Uterus (tissue), 4 donors: ENCODE measurements around the gene STKLD1. TPM values are rescaled to one million over a fixed set of nuclear protein-coding genes. Genes with fewer than 3 reads are reported as not detected.

ENCODE experiments used
- DNase-seq, 2 donors: peaks; one replicate each; pipeline ENCODE4 v3.0.0-alpha.2; 2019 to 2020
- H3K27ac ChIP-seq, 2 donors: fragments of 200-600 bp; sonication (generic); 1 replicate in 1 of 2; 2 replicates in 1 of 2; pipeline ENCODE4 v1.5.1; 2016 to 2018
- H3K27me3 ChIP-seq, 2 donors: fragments of 200-600 bp; sonication (generic); one replicate each; pipeline ENCODE4 v1.5.1; 2018 to 2019; ENCODE audit warnings: control low read depth in 1 of 2
- H3K36me3 ChIP-seq, 2 donors: fragments of 200-600 bp; sonication (generic); one replicate each; pipeline ENCODE4 v1.5.1; 2019; ENCODE audit warnings: control low read depth in 1 of 2
- H3K4me1 ChIP-seq, 2 donors: fragments of 200-600 bp; sonication (generic); one replicate each; pipeline ENCODE4 v1.5.1; 2018 to 2019; ENCODE audit warnings: control low read depth in 1 of 2
- H3K4me3 ChIP-seq, 2 donors: fragments of 200-600 bp; sonication (generic); 1 replicate in 1 of 2; 2 replicates in 1 of 2; pipeline ENCODE4 v1.5.1; 2018 to 2019; ENCODE audit warnings: mild to moderate bottlenecking in 1 of 2
- H3K9me3 ChIP-seq, 2 donors: fragments of 200-600 bp; sonication (generic); one replicate each; pipeline ENCODE4 v1.5.1; 2019; ENCODE audit warnings: control low read depth in 1 of 2
- POLR2A ChIP-seq, 2 donors: fragments of 450-650 bp; IDR thresholded peaks; one replicate each; pipeline ENCODE4 v1.6.1; 2016; ENCODE audit warnings: antibody characterized with exemption in 2 of 2, mild to moderate bottlenecking in 1 of 2, moderate library complexity in 1 of 2
- intact Hi-C: fragments of 100-400 bp; cut with DNase I; formaldehyde crosslinking; loops from one replicate; pipeline ENCODE4 v1.15.1; 2023; ENCODE audit warnings: low total_unique reads
- total RNA-seq, 4 donors: library from RNA; depleted of rRNA in 3 of 4; stranded (reverse); fragments of >200 nt in 3 of 4; gene quantifications; one replicate each; pipeline versions ENCODE4 v1.1.0 to v1.2.4, GENCODE V29; 2014 to 2023
- TF ChIP-seq, protein P1 (sequence below), 4 experiments: fragments of 200-600 bp in 2 of 4; fragments of 450-650 bp in 2 of 4; sonication (generic) in 2 of 4; IDR thresholded peaks; one replicate each; pipeline ENCODE4 v1.5.1; 2016 to 2019; ENCODE audit warnings: antibody characterized with exemption in 4 of 4, mild to moderate bottlenecking in 2 of 4, moderate library complexity in 1 of 4
- donor health status: DM: yes; HTN: yes; CAD: no.

The STKLD1 gene
- total RNA-seq, 4 donors from 2014 or later = 0.88 to 1.7 (median 1.5) TPM; not detected in 1

DNA sequence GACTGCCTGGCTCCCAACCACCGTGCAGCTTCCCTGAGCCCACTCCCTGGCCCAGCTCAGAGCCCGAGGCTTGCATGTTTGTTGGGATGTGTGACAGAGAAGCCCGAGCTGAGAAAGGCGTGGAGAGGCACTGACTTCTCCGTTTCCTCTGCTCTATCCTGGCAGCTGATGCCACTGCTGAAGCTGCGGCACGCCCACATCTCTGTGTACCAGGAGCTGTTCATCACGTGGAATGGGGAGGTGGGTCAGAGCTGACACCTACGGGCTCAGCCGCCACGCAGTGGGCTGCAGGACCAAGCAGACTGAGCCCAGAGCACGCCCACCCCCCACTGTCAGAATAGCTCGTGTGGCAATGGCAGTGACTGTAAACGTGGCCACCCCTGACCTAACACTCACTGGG lies 9.3 kb downstream of the STKLD1 start:
- no peak for TF ChIP-seq POLR2A (IDR thresholded peaks at IDR 0.05)
- TF ChIP-seq, protein P1, sequence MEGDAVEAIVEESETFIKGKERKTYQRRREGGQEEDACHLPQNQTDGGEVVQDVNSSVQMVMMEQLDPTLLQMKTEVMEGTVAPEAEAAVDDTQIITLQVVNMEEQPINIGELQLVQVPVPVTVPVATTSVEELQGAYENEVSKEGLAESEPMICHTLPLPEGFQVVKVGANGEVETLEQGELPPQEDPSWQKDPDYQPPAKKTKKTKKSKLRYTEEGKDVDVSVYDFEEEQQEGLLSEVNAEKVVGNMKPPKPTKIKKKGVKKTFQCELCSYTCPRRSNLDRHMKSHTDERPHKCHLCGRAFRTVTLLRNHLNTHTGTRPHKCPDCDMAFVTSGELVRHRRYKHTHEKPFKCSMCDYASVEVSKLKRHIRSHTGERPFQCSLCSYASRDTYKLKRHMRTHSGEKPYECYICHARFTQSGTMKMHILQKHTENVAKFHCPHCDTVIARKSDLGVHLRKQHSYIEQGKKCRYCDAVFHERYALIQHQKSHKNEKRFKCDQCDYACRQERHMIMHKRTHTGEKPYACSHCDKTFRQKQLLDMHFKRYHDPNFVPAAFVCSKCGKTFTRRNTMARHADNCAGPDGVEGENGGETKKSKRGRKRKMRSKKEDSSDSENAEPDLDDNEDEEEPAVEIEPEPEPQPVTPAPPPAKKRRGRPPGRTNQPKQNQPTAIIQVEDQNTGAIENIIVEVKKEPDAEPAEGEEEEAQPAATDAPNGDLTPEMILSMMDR (IDR thresholded peaks at IDR 0.05) = no peak
- H3K4me1 ChIP-seq = no peaks in the 10 kb centered on the region
- no peaks in the 10 kb centered on the region for H3K27me3 ChIP-seq
- H3K27ac ChIP-seq = no peak overlapping the region
- H3K4me3 ChIP-seq = no peak overlapping the region
- intact Hi-C loops = no loop called here
- H3K9me3 ChIP-seq = no peaks in the 10 kb centered on the region
- H3K36me3 ChIP-seq = no peaks in the 10 kb centered on the region
- no peak for DNase-seq

DNA sequence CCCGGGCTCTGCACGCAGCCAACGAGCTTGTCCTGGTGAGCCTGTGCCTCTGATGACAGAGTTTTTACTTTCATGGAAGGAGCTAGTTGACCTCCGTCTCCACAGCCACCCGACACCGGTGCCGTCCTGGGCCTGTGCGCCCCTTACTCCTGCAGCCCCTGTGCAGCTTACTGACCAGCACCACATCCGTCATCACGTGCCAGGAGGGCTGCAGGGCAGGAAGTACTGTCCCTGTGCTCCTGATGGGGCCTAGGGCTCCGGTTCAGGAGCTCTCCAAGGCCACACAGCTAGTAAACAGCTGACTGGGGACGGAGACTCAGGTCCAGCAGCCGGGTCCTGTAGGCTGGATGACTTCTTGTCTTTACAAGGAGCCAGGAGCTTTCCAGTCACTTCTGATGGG lies 10.2 kb downstream of the STKLD1 start:
- H3K9me3 ChIP-seq = no peaks in the 10 kb centered on the region
- H3K27me3 ChIP-seq = no peaks in the 10 kb centered on the region
- no peak for DNase-seq
- H3K27ac ChIP-seq = no peak overlapping the region
- H3K4me1 ChIP-seq = no peaks in the 10 kb centered on the region
- no peak overlapping the region for H3K4me3 ChIP-seq
- TF ChIP-seq, protein P1 (IDR thresholded peaks at IDR 0.05) = no peak
- TF ChIP-seq POLR2A (IDR thresholded peaks at IDR 0.05) = no peak
- no peaks in the 10 kb centered on the region for H3K36me3 ChIP-seq
- intact Hi-C loops = no loop called here

DNA sequence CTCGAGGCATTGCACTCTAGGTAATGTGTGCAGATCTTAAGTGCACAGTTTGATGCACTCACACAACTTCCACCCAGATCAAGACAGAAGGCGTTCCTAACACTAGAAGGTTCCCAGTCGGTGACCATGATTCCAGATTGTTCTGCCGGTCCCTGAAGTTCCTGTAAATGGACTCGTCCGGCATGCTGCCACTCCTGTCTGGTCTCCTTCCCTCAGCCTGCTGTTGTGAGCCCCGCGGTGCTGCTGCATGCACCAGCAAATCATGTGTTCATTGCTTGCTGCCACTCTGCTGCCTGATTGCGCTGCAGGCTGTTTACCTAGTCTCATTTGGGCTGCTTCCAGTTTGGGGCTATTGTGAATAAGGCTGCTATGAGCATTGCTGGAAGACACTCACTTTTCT lies 11.5 kb downstream of the STKLD1 start:
- intact Hi-C loops = no loop called here
- H3K27me3 ChIP-seq = no peaks in the 10 kb centered on the region
- no peak for DNase-seq
- H3K4me1 ChIP-seq = no peaks in the 10 kb centered on the region
- no peak overlapping the region for H3K4me3 ChIP-seq
- H3K9me3 ChIP-seq = no peaks in the 10 kb centered on the region
- TF ChIP-seq, protein P1 (IDR thresholded peaks at IDR 0.05) = no peak
- TF ChIP-seq POLR2A (IDR thresholded peaks at IDR 0.05) = no peak
- H3K27ac ChIP-seq = no peak overlapping the region
- H3K36me3 ChIP-seq = no peaks in the 10 kb centered on the region

DNA sequence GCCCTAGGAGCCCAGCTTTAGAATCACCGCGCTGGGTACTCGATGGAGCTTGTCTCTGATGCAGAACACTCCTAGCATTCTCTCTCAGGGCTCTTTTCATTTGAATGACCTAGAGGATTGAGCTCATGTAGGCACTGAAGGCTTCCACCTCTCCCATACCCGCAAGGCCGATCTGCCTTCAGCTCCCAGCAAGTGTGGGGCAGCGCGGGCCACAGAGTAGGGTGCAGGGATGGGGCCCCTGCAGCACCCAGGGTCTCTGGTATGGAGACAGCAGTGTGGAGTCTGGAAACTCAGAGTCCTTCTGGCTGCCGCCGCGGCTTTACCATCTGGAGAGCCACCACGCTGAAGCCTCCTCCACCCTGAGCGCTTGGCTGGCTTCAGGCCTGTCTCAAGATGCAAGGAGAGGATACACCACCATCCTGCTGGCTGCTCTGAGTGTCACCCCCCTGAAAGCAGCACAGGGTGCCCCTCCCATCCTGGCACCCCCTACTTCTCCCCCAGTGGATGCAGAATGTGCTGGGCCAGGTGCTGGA lies 12.9 kb downstream of the STKLD1 start:
- H3K27ac ChIP-seq = no peak overlapping the region
- DNase-seq = no peak
- H3K9me3 ChIP-seq = no peaks in the 10 kb centered on the region
- H3K36me3 ChIP-seq = no peaks in the 10 kb centered on the region
- no peak overlapping the region for H3K4me3 ChIP-seq
- intact Hi-C loops = no loop called here
- H3K27me3 ChIP-seq = no peaks in the 10 kb centered on the region
- no peaks in the 10 kb centered on the region for H3K4me1 ChIP-seq
- TF ChIP-seq POLR2A (IDR thresholded peaks at IDR 0.05) = no peak
- TF ChIP-seq, protein P1 (IDR thresholded peaks at IDR 0.05) = no peak

DNA sequence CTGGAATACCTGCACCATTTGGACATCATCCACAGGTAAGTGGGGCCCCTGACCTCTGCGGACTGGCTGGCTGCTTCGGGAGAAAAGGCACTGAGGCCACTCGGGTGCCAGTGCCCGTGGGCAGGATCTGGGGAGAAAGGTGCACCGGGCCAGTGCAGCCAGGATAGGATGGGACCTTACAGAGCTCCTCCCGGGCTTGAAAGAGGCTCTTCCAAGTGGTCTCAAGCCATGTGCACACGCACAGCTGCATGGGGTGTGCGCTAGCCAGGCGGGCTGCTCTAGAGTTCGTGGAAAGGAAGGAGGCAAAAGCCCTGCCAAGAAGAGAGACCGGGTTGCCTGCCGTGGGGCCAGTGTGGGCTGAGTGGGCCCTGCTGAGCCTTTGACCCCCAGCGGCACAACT lies 13.4 kb downstream of the STKLD1 start:
- intact Hi-C loops = no loop called here
- Histone ChIP-seq H3K4me1 (no peaks in the 10 kb centered on the region), H3K27me3 (no peaks in the 10 kb centered on the region), H3K9me3 (no peaks in the 10 kb centered on the region), H3K4me3 (no peak overlapping the region), H3K27ac (no peak overlapping the region), H3K36me3 (no peaks in the 10 kb centered on the region)
- DNase-seq = no peak
- TF ChIP-seq, protein P1 (IDR thresholded peaks at IDR 0.05) = no peak
- TF ChIP-seq POLR2A (IDR thresholded peaks at IDR 0.05) = no peak
